ENCODE results near the gene PRPF19. TPM values are rescaled to one million over a fixed set of nuclear protein-coding genes. Genes with fewer than 3 reads are reported as not detected.
A peak's percentile ranks its signal among the peaks of the same experiment; 100 is the strongest.

PRPF19 gene
- total and polyA plus RNA-seq, 9 of the 15 experiments (the other 6 are each of a cell fraction or from before 2014, with no cell fraction given) = 9.4 to 212 (median 73.2) TPM

DNA sequence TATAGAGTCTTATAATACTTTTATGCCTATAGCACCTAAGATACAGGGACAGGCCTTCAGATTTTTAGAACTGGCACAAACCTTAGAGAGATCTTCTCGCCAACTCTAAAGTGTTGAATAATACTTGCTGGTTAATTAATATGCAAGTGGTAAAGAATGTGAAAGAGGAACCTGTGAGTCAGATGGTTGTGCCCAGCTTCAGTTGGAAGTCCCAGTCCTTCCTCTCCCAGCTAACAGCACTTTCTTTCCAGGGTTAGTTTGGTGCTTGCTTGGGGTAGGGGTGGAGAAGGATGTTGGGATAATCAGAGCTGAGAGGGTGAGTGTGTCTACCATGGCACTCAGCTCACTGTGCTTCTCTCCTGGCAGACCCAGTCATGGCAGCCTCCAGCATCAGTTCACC is 12.9 kb upstream of the PRPF19 start:
- POLR2A ChIA-PET = interaction anchor here (0.6 to 1.0 kb wide), 2 partner anchors 10 to 1164 kb away, joined by 3 read pairs; no protein-coding TSS in a partner anchor

DNA sequence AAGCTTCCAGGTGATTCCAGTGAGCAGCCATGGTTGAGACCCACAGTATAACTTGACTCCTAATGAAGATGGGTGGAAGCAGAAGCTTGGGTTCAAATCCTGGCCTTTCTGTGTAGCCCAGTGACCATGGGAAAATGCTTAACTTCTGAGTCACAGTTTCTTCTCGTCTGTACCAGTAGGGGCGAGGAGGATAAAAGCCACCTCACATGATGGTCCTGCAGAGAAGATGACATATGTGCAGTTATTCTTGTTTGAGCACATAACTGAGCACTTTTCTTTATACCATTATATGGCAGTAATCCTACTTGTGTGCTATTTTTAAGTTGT is 12.5 kb upstream of the PRPF19 start:
- DNase-seq (ENCODE audit: extremely low read depth in 1 of 4, low spot score in 3 of 4) (no peak), FAIRE-seq (peak; percentile 35), ATAC-seq (no peak)
- ChIA-PET CTCF (ENCODE audit: low intra/inter-chr PET ratio) (no interaction called here), POLR2A (interaction anchor here (0.6 to 1.0 kb wide), 3 partner anchors 10 to 1163 kb away, joined by 3 read pairs; no protein-coding TSS in a partner anchor)
- Histone ChIP-seq H3K4me3 (no peak overlapping the region), H3K4me2 (ENCODE audit: insufficient read depth, low read length) (no peak overlapping the region), H4K20me1 (replicated peaks; ENCODE audit: control insufficient read depth, insufficient read depth, low read length) (peaks cover 5% of the 10 kb centered on the region; the same call in 1 of the 2 replicates), H3K4me1 (replicated peaks in 1 of 2; ENCODE audit: control insufficient read depth in 2 of 2, insufficient read depth in 2 of 2, low read length in 2 of 2) (peaks cover 10 to 24% of the 10 kb centered on the region in 2 experiments; a peak in 4 of 5 replicates), H3K36me3 (ENCODE audit: control insufficient read depth, insufficient read depth, low read length) (peaks cover 60% of the 10 kb centered on the region), H3K27ac (ENCODE audit: extremely low read depth, low read depth, low read length) (no peak overlapping the region), H3K27me3 (ENCODE audit: control insufficient read depth in 2 of 2, insufficient read depth in 2 of 2, low read length in 2 of 2) (no peaks in the 10 kb centered on the region), H2AFZ (ENCODE audit: low read depth, low read length) (no peak overlapping the region), H3K79me2 (ENCODE audit: control insufficient read depth, insufficient read depth, low read length) (peaks cover 53% of the 10 kb centered on the region), H3K9me1 (ENCODE audit: control insufficient read depth, insufficient read depth, low read length) (no peaks in the 10 kb centered on the region), H3K9ac (ENCODE audit: insufficient read depth in 1 of 2, low read depth in 2 of 2, low read length in 2 of 2) (no peak overlapping the region; a peak in 1 of 4 replicates), H3K9me3 (replicated peaks; ENCODE audit: control insufficient read depth, insufficient read depth, low read depth, low read length) (no peaks in the 10 kb centered on the region)
- TF ChIP-seq ZBTB33 (CRISPR knock-in tag; IDR thresholded peaks at IDR 0.05) (no peak), JUND (IDR thresholded peaks at IDR 0.05; ENCODE audit: borderline replicate concordance, low read depth, low read length) (no peak), JUND (tag; IDR thresholded peaks at IDR 0.05; ENCODE audit: borderline replicate concordance, low read depth, low read length) (0 out of 3 replicates have a peak, but pooled peaks have one; percentile 2), ETS2 (tag; IDR thresholded peaks at IDR 0.05; ENCODE audit: borderline replicate concordance, poor library complexity, severe bottlenecking) (no peak), ZNF449 (CRISPR knock-in tag; IDR thresholded peaks at IDR 0.05) (no peak), MYNN (IDR thresholded peaks at IDR 0.05) (no peak), MYNN (CRISPR knock-in tag; IDR thresholded peaks at IDR 0.05) (no peak), RBM25 (IDR thresholded peaks at IDR 0.05; ENCODE audit: low read depth, low read length, severe bottlenecking) (no peak)
- in situ Hi-C loops (cut with MboI) = no loop called here
- intact Hi-C loops (cut with micrococcal nuclease) = no loop called here
- 54% methylated on average over 2 of the region's 2 CpGs for WGBS (ENCODE audit: insufficient coverage, low coverage, missing lambda C conversion rate)
- BruUV-seq (replicated peaks) = no TSS peak

More for the DNA sequence above, 12.9 kb upstream of the PRPF19 start:
- H3K4me1 ChIP-seq (replicated peaks in 1 of 2; ENCODE audit: control insufficient read depth in 2 of 2, insufficient read depth in 2 of 2, low read length in 2 of 2) = peaks cover 10 to 24% of the 10 kb centered on the region in 2 experiments; a peak in 4 of 5 replicates
- no peak for FAIRE-seq
- no peak for ATAC-seq
- no peak overlapping the region for H2AFZ ChIP-seq (ENCODE audit: low read depth, low read length)
- TF ChIP-seq E2F3 (CRISPR knock-in tag; IDR thresholded peaks at IDR 0.05) = no peak
- no peak overlapping the region for H3K27ac ChIP-seq (ENCODE audit: extremely low read depth, low read depth, low read length)
- no peak overlapping the region for H3K4me2 ChIP-seq (ENCODE audit: insufficient read depth, low read length)
- H3K27me3 ChIP-seq (ENCODE audit: control insufficient read depth in 2 of 2, insufficient read depth in 2 of 2, low read length in 2 of 2) = no peaks in the 10 kb centered on the region; a peak in 1 of 5 replicates
- peaks cover 60% of the 10 kb centered on the region for H3K36me3 ChIP-seq (ENCODE audit: control insufficient read depth, insufficient read depth, low read length)
- no TSS peak for BruUV-seq (replicated peaks)
- no peaks in the 10 kb centered on the region for H3K9me1 ChIP-seq (ENCODE audit: control insufficient read depth, insufficient read depth, low read length)
- peaks cover 48% of the 10 kb centered on the region for H3K79me2 ChIP-seq (ENCODE audit: control insufficient read depth, insufficient read depth, low read length)
- in situ Hi-C loops (cut with MboI) = no loop called here
- CTCF ChIA-PET (ENCODE audit: low intra/inter-chr PET ratio) = no interaction called here
- H3K4me3 ChIP-seq = no peak overlapping the region
- intact Hi-C loops (cut with micrococcal nuclease) = no loop called here
- no peaks in the 10 kb centered on the region for H3K9me3 ChIP-seq (replicated peaks; ENCODE audit: control insufficient read depth, insufficient read depth, low read depth, low read length)
- peaks cover 5% of the 10 kb centered on the region; the same call in 1 of the 2 replicates for H4K20me1 ChIP-seq (replicated peaks; ENCODE audit: control insufficient read depth, insufficient read depth, low read length)
- WGBS (ENCODE audit: insufficient coverage, low coverage, missing lambda C conversion rate) = 94% methylated on average over 1 of the region's 1 CpG
- H3K9ac ChIP-seq (ENCODE audit: insufficient read depth in 1 of 2, low read depth in 2 of 2, low read length in 2 of 2) = no peak overlapping the region; a peak in 1 of 4 replicates
- DNase-seq (ENCODE audit: extremely low read depth in 1 of 4, low spot score in 3 of 4) = no peak
